GM12892 (cell line): ENCODE results near the gene THRB.

Experiments used
- POLR2A ChIP-seq: IDR thresholded peaks from 2 replicates; pipeline ENCODE4 v1.6.1; 2011; ENCODE audit warnings: low read depth, low read length, control low read depth
- POLR2AphosphoS5 ChIP-seq: IDR thresholded peaks from 2 replicates; pipeline ENCODE4 v1.6.1; 2011; ENCODE audit warnings: low read depth, low read length, control low read depth

GRCh38 chr3:24420224-24420623 lies 74.4 kb downstream of the THRB start:
- TF ChIP-seq POLR2A: no peak
- no peak for TF ChIP-seq POLR2AphosphoS5
